Muscle of leg (tissue), 11 donors: ENCODE results near the gene MYO15A. TPM values are rescaled to one million over a fixed set of nuclear protein-coding genes. Genes with fewer than 3 reads are reported as not detected.

ENCODE experiments used
- DNase-seq: peaks from one replicate; pipeline ENCODE4 v3.0.0; 2013
- H3K27ac ChIP-seq: one replicate; pipeline ENCODE4 v1.5.1; 2013; ENCODE audit warnings: mild to moderate bottlenecking, low read length, control low read depth
- H3K27me3 ChIP-seq: one replicate; pipeline ENCODE4 v1.6.1; 2013; ENCODE audit warnings: low read length; ENCODE audit not compliant: control insufficient read depth, insufficient read depth
- H3K36me3 ChIP-seq: one replicate; pipeline ENCODE4 v1.6.1; 2013; ENCODE audit warnings: low read length; ENCODE audit not compliant: control insufficient read depth, insufficient read depth
- H3K4me1 ChIP-seq: one replicate; pipeline ENCODE4 v1.6.1; 2013; ENCODE audit warnings: low read length; ENCODE audit not compliant: control insufficient read depth, insufficient read depth
- H3K4me3 ChIP-seq: one replicate; pipeline ENCODE4 v1.5.1; 2013; ENCODE audit warnings: low read length, control low read depth
- H3K9me3 ChIP-seq: replicated peaks from 2 replicates; pipeline ENCODE4 v1.6.1; 2013; ENCODE audit warnings: low read depth, low read length; ENCODE audit not compliant: control insufficient read depth
- WGBS: methylation state at CpG from one replicate; pipeline ENCODE4 v1.1.5; 2013; ENCODE audit warnings: missing lambda C conversion rate; ENCODE audit not compliant: insufficient coverage; 5-methylcytosine and 5-hydroxymethylcytosine counted together
- polyA plus RNA-seq, 8 donors: library from polyadenylated mRNA; unstranded; fragments of 120-200 nt; gene quantifications; one replicate each; pipeline versions ENCODE4 v1.2.1 to v1.2.3, GENCODE V29; 2013; ENCODE audit warnings: inconsistent platforms in 1 of 8, low replicate concordance in 1 of 8; ENCODE audit not compliant: insufficient read length in 8 of 8, insufficient read depth in 1 of 8
- total RNA-seq: library from RNA; stranded (reverse); fragments of 120-200 nt; gene quantifications from one replicate; pipeline ENCODE4 v1.2.4, GENCODE V29; 2013

The MYO15A gene
- total and polyA plus RNA-seq, 9 donors: 0.58 to 1.8 (median 1.2) TPM

DNA sequence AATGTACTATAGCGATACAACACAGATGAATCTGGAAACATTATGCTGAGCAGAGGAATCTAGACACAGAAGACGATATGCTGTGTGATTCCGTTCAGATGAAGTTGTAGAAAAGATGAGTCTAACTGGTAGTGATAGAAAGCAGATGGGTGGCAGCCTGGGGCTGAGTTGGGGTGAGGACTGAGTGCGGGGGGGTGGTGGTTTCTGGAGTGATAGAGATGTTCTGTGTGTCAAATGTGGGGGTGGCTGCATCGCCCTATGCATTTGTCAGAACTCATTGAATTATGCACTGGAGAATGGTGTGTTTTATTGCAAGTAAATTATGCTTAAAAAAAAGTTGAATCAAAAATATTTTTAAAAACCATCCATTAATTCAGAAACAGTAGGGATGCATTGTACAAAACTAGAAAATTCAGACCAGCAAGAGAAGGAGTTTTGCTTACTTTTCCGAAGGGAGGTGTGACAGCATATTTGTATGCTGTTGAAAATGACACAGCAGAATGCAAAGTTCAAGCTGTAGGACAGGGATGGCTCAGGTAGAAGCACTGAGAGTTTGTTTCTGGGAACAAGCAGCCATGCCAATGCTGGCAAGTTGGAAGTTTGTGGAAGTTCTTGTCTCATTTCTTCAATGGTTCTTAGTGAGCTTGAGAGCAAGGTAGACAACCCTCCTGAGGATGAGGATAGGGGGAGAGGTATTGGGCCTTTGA is 33.8 kb upstream of the MYO15A start:
- no peak for DNase-seq
- 73% methylated on average over 5 of the region's 6 CpGs for WGBS
- Histone ChIP-seq H3K4me1 (peaks cover 6% of the 10 kb centered on the region), H3K36me3 (no peaks in the 10 kb centered on the region), H3K9me3 (no peaks in the 10 kb centered on the region), H3K4me3 (no peak overlapping the region), H3K27ac (no peak overlapping the region), H3K27me3 (peaks cover 6% of the 10 kb centered on the region)

- WGBS: 10% methylated on average over 5 of the region's 7 CpGs
- DNase-seq: peak; percentile 72
- H3K36me3 ChIP-seq: no peaks in the 10 kb centered on the region
- peaks cover 2% of the 10 kb centered on the region for H3K4me1 ChIP-seq
- H3K27me3 ChIP-seq: peaks cover 3% of the 10 kb centered on the region
- H3K27ac ChIP-seq: no peak overlapping the region
- H3K9me3 ChIP-seq: no peaks in the 10 kb centered on the region
- H3K4me3 ChIP-seq: no peak overlapping the region
These were observed 31.6 kb upstream of the MYO15A start for GRCh38 chr17:18076936-18077335.

DNA sequence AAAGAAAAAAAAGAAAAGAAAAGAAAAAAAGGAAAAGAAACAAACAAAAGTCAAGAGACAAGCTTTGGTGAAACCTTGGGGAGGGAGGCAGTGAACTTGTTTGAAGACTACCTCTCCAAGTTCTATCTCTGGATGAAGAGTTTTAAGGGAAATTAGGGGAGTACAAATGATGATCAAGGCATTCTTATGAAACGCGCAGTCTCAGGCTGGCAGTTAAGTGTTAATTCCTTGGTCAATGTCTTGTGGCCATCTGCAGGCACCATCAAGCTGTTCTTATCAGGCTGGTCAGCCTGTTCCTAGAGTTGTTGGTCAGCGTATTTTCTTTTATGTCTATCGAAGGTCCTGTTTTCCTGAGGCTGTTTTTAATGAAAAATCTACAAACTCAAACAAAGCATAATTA is 29.0 kb upstream of the MYO15A start:
- Histone ChIP-seq H3K27ac (no peak overlapping the region), H3K9me3 (no peaks in the 10 kb centered on the region), H3K4me3 (no peak overlapping the region), H3K27me3 (peaks cover 3% of the 10 kb centered on the region), H3K36me3 (no peaks in the 10 kb centered on the region), H3K4me1 (peaks cover 2% of the 10 kb centered on the region)
- WGBS: 83% methylated on average over 2 of the region's 4 CpGs
- DNase-seq: no peak

DNA sequence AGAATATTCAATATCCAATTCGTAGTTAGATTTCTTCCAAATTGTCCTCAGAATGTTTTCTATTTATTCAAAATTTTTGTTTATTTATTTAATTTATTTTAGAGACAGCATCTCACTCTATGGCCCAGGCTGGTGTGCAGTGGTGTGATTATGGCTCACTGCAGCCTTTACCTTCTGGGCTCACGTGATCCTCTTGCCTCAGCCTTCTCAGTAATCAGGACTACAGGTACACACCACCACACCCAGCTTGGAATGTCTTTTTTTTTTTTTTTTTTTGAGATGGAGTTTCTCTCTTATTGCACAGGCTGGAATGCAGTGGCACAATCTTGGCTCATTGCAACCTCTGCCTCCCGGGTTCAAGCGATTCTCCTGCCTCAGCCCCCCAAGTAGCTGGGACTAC is 24.3 kb upstream of the MYO15A start:
- H3K27ac ChIP-seq: no peak overlapping the region
- WGBS: no CpG with 5 or more reads among the region's 4 CpGs
- no peaks in the 10 kb centered on the region for H3K36me3 ChIP-seq
- no peak overlapping the region for H3K4me3 ChIP-seq
- H3K9me3 ChIP-seq: no peaks in the 10 kb centered on the region
- H3K4me1 ChIP-seq: peaks cover 9% of the 10 kb centered on the region
- H3K27me3 ChIP-seq: no peaks in the 10 kb centered on the region
- DNase-seq: no peak

DNA sequence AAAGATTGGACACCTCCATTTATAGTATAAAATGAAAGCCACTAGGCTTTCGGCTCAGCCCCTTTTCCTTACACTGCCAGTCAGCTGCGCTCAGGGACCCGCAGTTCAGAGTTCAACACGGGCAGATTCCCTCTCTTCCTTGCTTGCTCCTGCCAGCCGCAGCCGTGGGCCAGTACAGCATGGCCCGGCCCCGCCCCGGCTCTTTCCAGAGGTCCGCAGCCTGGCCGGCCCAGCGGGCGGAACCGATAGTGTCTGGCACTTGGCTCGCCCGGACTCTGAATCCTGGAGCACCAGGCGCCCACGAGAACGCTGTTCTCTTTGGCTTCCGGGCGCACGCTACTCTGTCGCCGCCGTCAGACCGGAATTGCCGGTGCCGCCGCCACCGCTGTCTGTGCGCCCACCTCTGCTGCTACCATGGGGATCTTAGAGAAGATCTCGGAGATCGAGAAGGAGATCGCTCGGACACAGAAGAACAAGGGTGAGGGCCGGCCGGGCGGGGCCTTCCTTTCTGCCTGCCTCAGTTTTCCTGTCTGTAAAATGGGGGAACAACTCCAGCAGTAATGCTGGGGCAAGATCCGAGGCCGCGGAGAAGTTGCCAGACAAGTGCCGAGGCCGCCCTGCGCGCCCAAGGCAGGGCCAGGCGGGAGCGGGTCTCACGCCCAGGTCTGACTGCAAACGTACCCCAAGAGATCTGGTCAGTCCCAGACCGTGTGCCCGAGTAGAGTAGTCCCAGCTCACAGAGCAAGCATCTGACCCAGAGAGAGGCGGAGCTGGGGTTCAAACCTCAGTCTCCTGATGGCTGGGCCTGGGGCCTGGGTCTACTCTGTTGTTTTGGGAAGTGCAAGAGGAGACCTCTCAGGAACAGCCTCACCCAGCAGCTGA is 20.7 kb upstream of the MYO15A start, which contains the start of gene DRG2:
Gene DRG2 (plus strand): TSS at position 339 of the 882 bp plus-strand sequence. CDS start 76 bp downstream, at position 415.
- no peaks in the 10 kb centered on the region for H3K27me3 ChIP-seq
- peak within 1 kb of the TSS; percentile 94 for H3K4me3 ChIP-seq
- 2% methylated on average over 52 of the region's 52 CpGs for WGBS
- H3K27ac ChIP-seq: peak within 1 kb of the TSS; percentile 86
- peak; percentile 97 for DNase-seq
- H3K36me3 ChIP-seq: peaks cover 12% of the 10 kb centered on the region
- no peaks in the 10 kb centered on the region for H3K9me3 ChIP-seq
- peaks cover 9% of the 10 kb centered on the region for H3K4me1 ChIP-seq

DNA sequence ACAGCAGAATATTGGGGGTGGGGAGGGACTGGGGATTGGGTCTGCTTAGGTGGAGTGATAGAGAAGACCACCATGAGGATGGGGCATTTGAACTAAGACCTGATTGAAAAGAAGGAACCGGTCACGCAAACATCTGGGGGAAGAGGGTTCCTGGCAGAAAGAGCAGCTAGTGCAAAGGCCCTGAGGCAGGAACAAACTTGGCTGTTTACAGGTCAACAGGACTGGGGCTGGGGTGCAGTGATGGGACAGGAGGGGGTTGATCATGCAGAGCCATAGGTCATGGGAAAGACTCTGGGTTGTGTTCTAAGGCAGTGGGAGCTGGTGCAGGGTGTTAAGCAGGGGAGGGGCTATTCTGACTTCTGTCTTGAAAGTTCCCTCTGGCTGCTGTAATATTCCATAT is 18.9 kb upstream of the MYO15A start:
- peaks cover 9% of the 10 kb centered on the region for H3K4me1 ChIP-seq
- no peak overlapping the region for H3K4me3 ChIP-seq
- H3K36me3 ChIP-seq: peaks cover 25% of the 10 kb centered on the region
- no peaks in the 10 kb centered on the region for H3K9me3 ChIP-seq
- H3K27ac ChIP-seq: no peak overlapping the region
- H3K27me3 ChIP-seq: no peaks in the 10 kb centered on the region
- no peak for DNase-seq
- WGBS: 100% methylated on average over 2 of the region's 2 CpGs

DNA sequence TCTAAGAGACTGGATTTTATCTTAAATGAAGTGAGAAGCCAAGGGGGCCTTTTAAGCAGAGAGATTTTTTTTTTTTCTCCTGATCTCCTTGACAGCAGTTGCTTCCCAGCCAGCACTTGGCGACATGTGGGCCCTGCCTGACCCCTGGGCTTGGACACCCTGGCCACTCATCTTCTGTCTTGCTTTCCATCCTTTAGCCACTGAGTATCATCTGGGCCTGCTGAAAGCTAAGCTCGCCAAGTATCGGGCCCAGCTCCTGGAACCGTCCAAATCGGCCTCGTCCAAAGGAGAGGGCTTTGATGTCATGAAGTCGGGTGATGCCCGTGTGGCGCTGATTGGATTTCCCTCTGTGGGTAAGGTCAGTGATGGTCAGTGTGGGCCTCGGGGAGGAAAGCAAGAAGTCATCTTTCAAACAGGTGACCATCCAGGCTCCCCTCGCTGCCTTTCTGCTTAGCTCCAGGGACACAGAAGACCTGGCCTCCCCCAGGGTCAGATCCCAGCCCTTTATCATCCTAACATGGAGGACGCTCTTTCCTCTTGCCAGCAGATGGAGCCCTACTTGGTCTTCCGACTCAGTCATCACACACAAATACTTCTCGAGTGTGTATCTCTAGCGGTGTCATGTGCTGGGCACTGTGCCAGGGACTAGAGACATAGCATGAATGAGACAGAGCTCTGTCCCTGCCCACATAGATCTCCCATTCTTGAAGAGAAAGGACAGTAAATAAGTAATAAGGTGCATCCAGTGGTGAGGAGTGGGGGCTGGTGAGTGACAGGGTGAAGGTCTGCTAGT is 14.7 kb upstream of the MYO15A start:
- 80% methylated on average over 10 of the region's 15 CpGs for WGBS
- peak; percentile 55 for DNase-seq
- H3K27ac ChIP-seq: no peak overlapping the region
- no peaks in the 10 kb centered on the region for H3K27me3 ChIP-seq
- peaks cover 53% of the 10 kb centered on the region for H3K36me3 ChIP-seq
- no peaks in the 10 kb centered on the region for H3K9me3 ChIP-seq
- H3K4me3 ChIP-seq: no peak overlapping the region
- peaks cover under 1% of the 10 kb centered on the region for H3K4me1 ChIP-seq

GRCh38 chr17:18094409-18094807 is 14.1 kb upstream of the MYO15A start:
- H3K4me3 ChIP-seq: no peak overlapping the region
- 100% methylated on average over 4 of the region's 10 CpGs for WGBS
- H3K9me3 ChIP-seq: no peaks in the 10 kb centered on the region
- H3K36me3 ChIP-seq: peaks cover 59% of the 10 kb centered on the region
- no peaks in the 10 kb centered on the region for H3K4me1 ChIP-seq
- no peak for DNase-seq
- H3K27ac ChIP-seq: no peak overlapping the region
- no peaks in the 10 kb centered on the region for H3K27me3 ChIP-seq

DNA sequence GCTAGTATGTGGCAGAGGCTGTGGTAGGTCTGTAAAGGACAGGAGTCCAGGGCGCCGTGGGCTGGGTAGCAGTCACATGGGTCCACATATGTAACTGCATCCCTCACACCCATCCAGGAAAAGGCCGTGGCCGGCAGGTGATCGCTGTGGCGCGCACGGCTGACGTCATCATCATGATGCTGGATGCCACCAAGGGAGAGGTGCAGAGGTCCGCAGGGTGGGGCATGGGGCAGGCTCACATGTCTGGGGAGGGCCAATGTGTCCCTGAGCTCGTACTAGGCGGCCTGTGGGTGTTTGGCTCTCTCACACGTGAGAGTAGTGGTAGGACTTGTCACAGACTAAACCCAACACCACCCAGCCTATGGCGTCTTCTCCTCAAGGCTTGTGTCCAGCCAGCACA is 9.0 kb upstream of the MYO15A start:
- Histone ChIP-seq H3K4me3 (no peak overlapping the region), H3K27me3 (no peaks in the 10 kb centered on the region), H3K36me3 (peaks cover 75% of the 10 kb centered on the region), H3K4me1 (no peaks in the 10 kb centered on the region), H3K27ac (no peak overlapping the region), H3K9me3 (no peaks in the 10 kb centered on the region)
- no peak for DNase-seq
- WGBS: 98% methylated on average over 8 of the region's 14 CpGs

- Histone ChIP-seq H3K27me3 (no peaks in the 10 kb centered on the region), H3K36me3 (peaks cover 85% of the 10 kb centered on the region), H3K9me3 (no peaks in the 10 kb centered on the region), H3K27ac (no peak overlapping the region), H3K4me1 (no peaks in the 10 kb centered on the region), H3K4me3 (no peak overlapping the region)
- WGBS: 83% methylated on average over 10 of the region's 10 CpGs
- no peak for DNase-seq
These were observed 7.9 kb upstream of the MYO15A start for GRCh38 chr17:18100616-18101015.
